Esophagus mucosa (tissue), 1 donor: ENCODE data around the gene EPM2A. TPM values are rescaled to one million over a fixed set of nuclear protein-coding genes. Genes with fewer than 3 reads are reported as not detected.
"Not testable (repeated sequence)": the region's sequence is repeated elsewhere in the genome, so short reads cannot be mapped to it uniquely, and the experiment has no call there.

Source experiments
- ATAC-seq: fragments of 200-7000 bp; cut with Tn5 transposase; one replicate; pipeline ENCODE4 v1.9.1; 2020
- total RNA-seq: library from RNA; stranded (reverse); gene quantifications from one replicate; pipeline ENCODE4 v1.2.4, GENCODE V29; 2023
- donor health status: DM: yes; HTN: yes; CAD: no.

The EPM2A gene
- total RNA-seq: 3.8 TPM

- ATAC-seq: peak; percentile 89
Observed at GRCh38 chr6:145735356-145736165, at the start of gene EPM2A. EPM2A (minus strand) TSS chr6:145735520; CDS start chr6:145735498, 22 bp downstream.

GRCh38 chr6:145784683-145785082 is 49.4 kb upstream of the EPM2A start:
- ATAC-seq: peak; percentile 36

DNA sequence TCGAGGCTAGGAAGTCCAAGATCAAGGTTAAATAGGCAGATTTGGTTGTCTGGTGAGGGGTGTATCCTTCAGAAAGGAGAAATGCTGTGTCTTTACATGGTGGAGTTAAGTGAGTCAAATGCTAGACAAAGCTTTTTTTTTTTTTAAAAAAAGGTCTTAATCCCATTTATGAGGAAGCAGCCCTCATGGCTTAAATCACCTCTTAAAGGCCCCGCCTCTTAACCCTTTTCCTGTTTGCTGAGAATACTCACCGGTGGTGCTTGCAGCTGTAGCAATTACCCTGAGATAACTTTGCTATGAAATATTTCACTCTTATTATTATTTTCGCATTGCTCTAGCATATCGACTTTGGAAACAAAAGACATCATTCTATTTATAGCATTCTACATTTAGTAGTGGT is 48.5 kb upstream of the EPM2A start:
- ATAC-seq: peak; percentile 71

GRCh38 chr6:145772846-145773245 is 37.5 kb upstream of the EPM2A start:
- ATAC-seq: no peak

GRCh38 chr6:145765449-145765848 is 30.1 kb upstream of the EPM2A start:
- no peak for ATAC-seq

DNA sequence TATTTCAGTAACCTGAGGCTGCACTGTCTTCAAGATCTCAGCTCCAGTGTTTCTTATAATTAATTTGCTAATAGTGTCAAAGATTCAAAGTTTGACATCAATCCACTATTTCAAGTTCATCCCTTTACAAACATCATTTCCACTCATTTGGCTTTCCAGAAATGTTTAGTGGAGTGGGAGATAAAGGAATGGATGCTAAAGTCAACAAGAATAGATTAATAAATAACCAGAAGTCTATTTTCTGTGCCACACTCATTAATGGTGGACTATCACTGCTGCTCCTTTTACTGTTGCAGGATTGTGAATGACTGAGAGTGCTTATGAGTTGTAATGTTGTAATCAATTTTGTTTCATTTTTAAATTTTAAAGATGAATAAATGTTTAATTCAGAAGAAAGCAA is 28.4 kb upstream of the EPM2A start:
- ATAC-seq: no peak

- ATAC-seq: no peak
Observed at GRCh38 chr6:145761584-145761983, 26.3 kb upstream of the EPM2A start.

- no peak for ATAC-seq
Observed at GRCh38 chr6:145758113-145758512, 22.8 kb upstream of the EPM2A start.

- ATAC-seq: peak; percentile 75
Observed at GRCh38 chr6:145756170-145756662, 20.9 kb upstream of the EPM2A start.

GRCh38 chr6:145755682-145756081 is 20.4 kb upstream of the EPM2A start:
- ATAC-seq: no peak

DNA sequence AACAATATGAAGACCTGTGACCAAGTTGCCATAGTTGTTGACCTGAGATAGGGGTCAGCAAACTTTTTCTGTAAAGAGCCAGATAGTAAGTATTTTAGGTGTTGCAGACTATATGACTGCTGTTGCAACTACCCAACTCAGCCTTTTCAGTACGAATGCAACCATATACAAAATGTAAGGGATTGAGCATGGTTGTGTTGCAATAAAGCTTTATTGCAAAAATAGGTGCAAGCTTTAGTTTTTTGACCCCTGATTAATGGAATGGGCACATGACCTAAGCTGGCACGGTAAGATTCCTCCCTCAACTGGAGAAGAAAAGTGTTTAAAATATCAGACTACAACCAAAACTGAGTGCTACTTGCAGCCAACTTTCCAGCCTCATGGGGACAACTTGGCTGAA is 17.3 kb upstream of the EPM2A start:
- no peak for ATAC-seq

- ATAC-seq: peak; percentile 59
Observed at GRCh38 chr6:145749632-145750031, 14.3 kb upstream of the EPM2A start.

GRCh38 chr6:145745861-145746260 is 10.5 kb upstream of the EPM2A start:
- ATAC-seq: no peak

DNA sequence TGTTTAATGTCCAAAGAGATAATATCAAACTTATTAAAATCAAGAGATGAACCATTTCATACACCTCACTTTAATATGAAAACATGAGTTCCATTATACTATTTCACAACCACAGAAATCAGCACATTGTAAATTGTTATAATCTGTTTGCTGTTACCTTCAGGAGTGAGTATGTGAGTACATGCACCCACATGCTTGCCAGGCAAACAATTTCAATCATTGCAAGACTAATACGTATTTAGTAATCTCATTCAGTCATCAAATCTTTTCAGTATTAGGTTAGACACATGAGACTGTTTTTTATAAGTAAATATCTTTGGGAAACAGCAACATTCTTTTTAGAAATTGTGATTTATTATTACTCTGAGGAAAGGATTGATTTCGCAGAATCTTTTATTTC is 9.3 kb upstream of the EPM2A start:
- peak; percentile 73 for ATAC-seq

DNA sequence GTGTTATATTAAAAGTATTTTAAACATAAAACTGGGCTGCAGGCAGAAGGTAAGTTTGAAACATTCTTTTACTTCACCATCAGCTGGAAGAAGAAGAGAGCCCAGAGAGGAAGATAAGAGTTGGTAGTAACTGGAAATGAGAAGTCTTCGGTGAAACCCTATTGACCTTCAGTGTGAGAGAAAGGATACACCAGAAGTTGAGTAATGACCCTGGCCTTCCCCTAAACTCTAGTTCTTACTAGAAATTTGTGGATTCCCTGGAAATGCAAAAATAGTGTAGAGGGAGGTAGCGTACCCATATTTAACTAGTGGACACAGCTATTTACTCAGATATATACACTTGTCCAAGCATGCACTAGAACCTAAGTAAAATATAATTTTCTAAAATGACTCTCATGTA is 8.0 kb upstream of the EPM2A start:
- no peak for ATAC-seq

DNA sequence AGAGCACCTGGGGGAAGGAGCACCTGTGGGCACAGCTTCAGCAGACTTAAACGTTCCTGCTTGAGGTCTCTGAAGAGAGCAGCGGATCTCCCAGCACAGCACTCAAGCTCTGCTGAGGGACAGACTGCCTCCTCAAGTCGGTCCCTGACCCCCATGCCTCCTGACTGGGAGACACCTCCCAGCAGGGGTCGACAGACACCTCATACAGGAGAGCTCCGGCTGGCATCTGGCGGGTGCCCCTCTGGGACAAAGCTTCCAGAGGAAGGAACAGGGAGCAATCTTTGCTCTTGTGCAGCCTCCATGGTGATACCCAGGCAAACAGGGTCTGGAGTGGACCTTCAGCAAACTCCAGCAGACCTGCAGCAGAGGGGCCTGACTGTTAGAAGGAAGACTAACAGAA is 7.2 kb upstream of the EPM2A start:
- ATAC-seq: not testable (repeated sequence)

DNA sequence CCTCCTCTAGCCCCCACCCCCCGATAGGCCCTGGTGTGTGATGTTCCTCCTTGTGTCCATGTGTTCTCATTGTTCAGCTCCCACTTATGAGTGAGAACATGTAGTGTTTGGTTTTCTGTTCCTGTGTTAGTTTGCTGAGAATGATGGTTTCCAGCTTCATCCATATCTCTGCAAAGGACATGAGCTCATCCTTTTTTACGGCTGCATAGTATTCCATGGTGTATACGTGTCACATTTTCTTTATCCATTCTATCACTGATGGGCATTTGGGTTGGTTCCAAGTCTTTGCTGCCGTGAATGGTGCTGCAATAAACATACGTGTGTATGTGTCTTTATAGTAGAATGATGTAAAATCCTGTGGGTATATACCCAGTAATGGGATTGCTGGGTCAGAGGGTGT is 4.4 kb upstream of the EPM2A start:
- not testable (repeated sequence) for ATAC-seq

- ATAC-seq: no peak
Observed at GRCh38 chr6:145738265-145738664, 2.9 kb upstream of the EPM2A start.

DNA sequence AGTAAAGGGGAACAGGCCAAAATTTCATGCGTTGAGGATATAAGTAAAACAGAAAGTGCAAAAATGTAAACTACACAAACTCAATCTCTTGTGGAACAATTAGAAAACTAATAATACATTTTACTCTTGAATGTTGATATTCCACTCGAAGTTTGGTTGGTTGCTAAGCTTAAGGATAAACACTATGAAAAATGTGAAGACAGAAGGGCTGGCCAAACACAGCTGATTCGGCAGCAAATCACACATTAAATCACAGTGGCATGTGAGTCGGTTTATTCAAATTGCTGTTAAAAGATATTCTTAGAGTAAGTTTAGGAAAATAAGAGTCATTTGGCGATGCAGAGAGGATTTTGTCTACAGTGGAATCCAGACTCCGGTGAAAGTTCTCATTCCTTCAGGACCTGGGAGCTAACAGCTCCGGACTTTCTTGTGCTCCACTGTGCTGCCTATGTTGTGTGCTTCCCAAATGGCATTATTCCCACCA is 1.4 kb upstream of the EPM2A start:
- ATAC-seq: no peak

DNA sequence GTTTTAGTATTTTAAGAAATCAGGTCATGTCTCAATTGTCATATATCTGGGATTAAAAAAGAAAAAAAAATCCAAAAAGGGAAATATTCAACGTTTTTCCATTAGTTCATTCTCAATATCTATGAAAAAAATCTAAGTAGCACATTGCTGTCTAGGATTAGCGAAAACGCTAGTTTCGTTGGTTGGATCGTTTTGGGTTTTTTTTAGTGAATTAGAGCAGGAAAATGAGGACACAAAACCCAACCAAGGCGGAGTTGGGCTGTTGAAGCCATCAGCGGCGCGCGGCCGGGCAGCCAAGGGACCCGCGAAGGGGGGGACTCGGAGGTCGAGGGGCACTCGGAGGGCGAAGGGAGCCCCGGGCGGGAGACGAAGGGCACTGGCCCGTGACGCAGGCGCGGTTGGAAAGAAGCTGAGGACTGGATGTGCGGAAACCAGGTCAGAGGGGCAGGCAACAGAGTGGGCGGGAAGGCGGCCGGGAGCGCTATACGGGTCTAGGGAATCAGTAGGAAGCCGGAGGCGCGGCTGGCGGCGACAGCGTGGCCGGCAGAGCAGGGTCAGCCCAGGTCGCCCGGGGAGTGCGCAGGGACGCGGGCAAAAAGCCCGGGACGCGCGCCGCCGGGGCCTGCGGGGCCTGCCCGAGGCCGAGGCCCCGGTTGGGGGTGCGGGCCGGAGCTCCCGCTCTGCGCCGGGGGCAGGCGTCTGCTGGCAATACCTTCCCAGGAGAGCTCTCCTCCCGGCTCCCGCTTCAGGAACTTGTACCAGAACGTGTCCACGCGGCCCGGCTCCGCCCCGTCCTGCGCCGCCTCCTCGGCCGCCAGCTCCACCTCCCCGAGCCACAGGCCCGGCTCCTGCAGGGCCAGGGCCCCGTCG is 599 bp downstream of the EPM2A start:
- ATAC-seq: peak; percentile 98

GRCh38 chr6:145733810-145734209 is 1.5 kb downstream of the EPM2A start:
- ATAC-seq: no peak

- ATAC-seq: no peak
Observed at GRCh38 chr6:145733207-145733606, 2.1 kb downstream of the EPM2A start.

- no peak for ATAC-seq
Observed at GRCh38 chr6:145731447-145731846, 3.9 kb downstream of the EPM2A start.
